OCI-LY3 (cell line): ENCODE results near the gene CCDC83.

Experiments used
- H2AFZ ChIP-seq: fragments of 200-600, 300-600 bp; shearing (Covaris generic); 2 replicates; pipeline ENCODE4 v1.6.0; 2014; ENCODE audit warnings: antibody characterized with exemption, low read depth, low read length
- H3K27ac ChIP-seq: fragments of 200-600, 300-600 bp; sonication (generic); 2 replicates; pipeline ENCODE4 v1.5.1; 2014; ENCODE audit warnings: mild to moderate bottlenecking, low read length, moderate library complexity, mixed read lengths
- H3K27me3 ChIP-seq: fragments of 200-600, 300-600 bp; sonication (generic); 2 replicates; pipeline ENCODE4 v1.6.1; 2014; ENCODE audit warnings: low read depth, low read length, mixed read lengths
- H3K36me3 ChIP-seq: fragments of 200-600, 300-600 bp; sonication (generic); replicated peaks from 2 replicates; pipeline ENCODE3; 2014; ENCODE audit warnings: low read depth, low read length, mixed read lengths
- H3K4me1 ChIP-seq: fragments of 300-600, 200-600 bp; sonication (generic); 2 replicates; pipeline ENCODE4 v1.6.1; 2014; ENCODE audit warnings: low read length, mixed read lengths
- H3K4me2 ChIP-seq: fragments of 200-600, 300-600 bp; sonication (generic); 2 replicates; pipeline ENCODE4 v1.6.1; 2014; ENCODE audit warnings: low read length, mixed read lengths
- H3K4me3 ChIP-seq: fragments of 300-600, 200-600 bp; sonication (generic); 2 replicates; pipeline ENCODE4 v1.5.1; 2014; ENCODE audit warnings: antibody characterized with exemption, mild to moderate bottlenecking, low read length, moderate library complexity
- H3K79me2 ChIP-seq: fragments of 300-600, 200-600 bp; shearing (Covaris generic); 2 replicates; pipeline ENCODE4 v1.6.1; 2014; ENCODE audit warnings: mild to moderate bottlenecking, low read length, mixed read lengths
- H3K9ac ChIP-seq: fragments of 300-600, 200-600 bp; shearing (Covaris generic); 2 replicates; pipeline ENCODE4 v1.6.0; 2014; ENCODE audit warnings: mild to moderate bottlenecking, low read length, moderate library complexity
- H3K9me3 ChIP-seq: fragments of 200-600, 300-600 bp; shearing (Covaris generic); 2 replicates; pipeline ENCODE4 v1.6.1; 2014; ENCODE audit warnings: low read length, mixed read lengths; ENCODE audit not compliant: insufficient read depth
- H4K20me1 ChIP-seq: fragments of 200-600, 300-600 bp; sonication (generic); 2 replicates; pipeline ENCODE4 v1.6.1; 2016; ENCODE audit warnings: low read length, mixed read lengths; ENCODE audit not compliant: insufficient read depth
- EZH2phosphoT487 ChIP-seq: fragments of 200-600 bp; shearing (Covaris generic); IDR thresholded peaks from 2 replicates; pipeline ENCODE4 v1.6.1; 2018; ENCODE audit warnings: antibody characterized with exemption, mixed run types, low read depth
- TF ChIP-seq, protein P1 (sequence below): fragments of 200-600, 300-600 bp; sonication (generic); IDR thresholded peaks from 2 replicates; pipeline ENCODE4 v1.5.1; 2014; ENCODE audit warnings: antibody characterized with exemption, low read length, low read depth

The CCDC83 gene

DNA sequence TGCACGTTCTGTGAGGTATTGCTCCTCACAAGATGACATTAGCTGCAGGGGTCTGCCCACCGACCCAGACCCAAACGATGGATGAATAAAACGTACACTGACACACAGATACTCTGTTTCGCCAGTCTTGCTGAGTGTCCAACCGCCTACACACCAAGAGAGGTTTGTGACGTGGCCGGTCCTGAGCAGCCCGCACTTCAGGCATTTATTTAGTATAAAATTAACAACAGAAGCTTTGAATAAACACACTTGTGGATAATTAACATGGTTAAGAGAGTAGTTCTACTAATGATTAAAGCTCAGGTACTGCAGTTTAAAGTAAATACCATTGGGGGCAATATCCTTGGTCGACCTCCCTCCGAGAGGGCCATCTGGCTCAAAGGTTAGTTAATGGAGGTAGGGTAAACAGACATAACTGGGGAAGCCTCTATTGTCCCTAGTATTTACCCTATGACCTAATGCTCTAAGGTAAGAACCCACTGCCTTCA lies 75.7 kb downstream of the CCDC83 start:
- Histone ChIP-seq H3K9ac (no peak overlapping the region), H3K9me3 (no peaks in the 10 kb centered on the region), H3K4me1 (no peaks in the 10 kb centered on the region), H2AFZ (no peak overlapping the region), H3K27ac (no peak overlapping the region), H4K20me1 (no peaks in the 10 kb centered on the region), H3K4me2 (no peak overlapping the region), H3K36me3 (no peaks in the 10 kb centered on the region), H3K79me2 (no peaks in the 10 kb centered on the region), H3K4me3 (no peak overlapping the region), H3K27me3 (no peaks in the 10 kb centered on the region)
- TF ChIP-seq, protein P1, sequence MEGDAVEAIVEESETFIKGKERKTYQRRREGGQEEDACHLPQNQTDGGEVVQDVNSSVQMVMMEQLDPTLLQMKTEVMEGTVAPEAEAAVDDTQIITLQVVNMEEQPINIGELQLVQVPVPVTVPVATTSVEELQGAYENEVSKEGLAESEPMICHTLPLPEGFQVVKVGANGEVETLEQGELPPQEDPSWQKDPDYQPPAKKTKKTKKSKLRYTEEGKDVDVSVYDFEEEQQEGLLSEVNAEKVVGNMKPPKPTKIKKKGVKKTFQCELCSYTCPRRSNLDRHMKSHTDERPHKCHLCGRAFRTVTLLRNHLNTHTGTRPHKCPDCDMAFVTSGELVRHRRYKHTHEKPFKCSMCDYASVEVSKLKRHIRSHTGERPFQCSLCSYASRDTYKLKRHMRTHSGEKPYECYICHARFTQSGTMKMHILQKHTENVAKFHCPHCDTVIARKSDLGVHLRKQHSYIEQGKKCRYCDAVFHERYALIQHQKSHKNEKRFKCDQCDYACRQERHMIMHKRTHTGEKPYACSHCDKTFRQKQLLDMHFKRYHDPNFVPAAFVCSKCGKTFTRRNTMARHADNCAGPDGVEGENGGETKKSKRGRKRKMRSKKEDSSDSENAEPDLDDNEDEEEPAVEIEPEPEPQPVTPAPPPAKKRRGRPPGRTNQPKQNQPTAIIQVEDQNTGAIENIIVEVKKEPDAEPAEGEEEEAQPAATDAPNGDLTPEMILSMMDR = no peak
- TF ChIP-seq EZH2phosphoT487 = no peak

DNA sequence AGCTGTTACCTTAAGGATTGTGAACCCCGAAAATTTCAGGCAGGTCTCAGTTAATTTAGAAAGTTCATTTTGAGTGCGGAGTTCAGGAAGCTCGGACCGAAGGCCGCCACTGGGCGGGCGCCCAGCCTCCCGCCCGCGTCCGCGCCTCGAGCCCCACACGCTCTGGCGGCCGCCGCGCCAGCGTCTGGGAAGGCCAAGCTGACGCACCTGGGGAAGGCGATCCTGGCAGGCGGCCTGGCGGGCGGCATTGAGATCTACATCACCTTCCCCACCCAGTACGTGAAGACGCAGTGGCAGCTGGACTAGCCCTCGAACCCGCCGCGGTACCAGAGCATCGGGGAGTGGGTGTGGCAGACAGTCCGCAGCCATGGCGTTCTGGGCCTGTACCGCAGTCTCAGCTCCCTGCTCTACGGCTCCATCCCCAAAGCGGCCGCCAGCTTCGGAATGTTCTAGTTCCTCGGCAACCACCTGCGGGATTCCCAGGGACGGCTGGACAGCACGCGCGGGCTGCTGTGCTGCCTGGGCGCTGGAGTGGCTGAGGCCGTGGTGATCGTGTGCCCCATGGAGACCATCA lies 79.5 kb downstream of the CCDC83 start:
- H3K4me1 ChIP-seq = no peaks in the 10 kb centered on the region
- no peaks in the 10 kb centered on the region for H3K79me2 ChIP-seq
- TF ChIP-seq, protein P1 = no peak
- TF ChIP-seq EZH2phosphoT487 = no peak
- no peak overlapping the region for H3K27ac ChIP-seq
- no peak overlapping the region for H3K4me3 ChIP-seq
- H3K36me3 ChIP-seq = no peaks in the 10 kb centered on the region
- H4K20me1 ChIP-seq = no peaks in the 10 kb centered on the region
- no peak overlapping the region for H3K4me2 ChIP-seq
- H3K27me3 ChIP-seq = no peaks in the 10 kb centered on the region
- no peak overlapping the region for H2AFZ ChIP-seq
- no peak overlapping the region for H3K9ac ChIP-seq
- no peaks in the 10 kb centered on the region for H3K9me3 ChIP-seq

DNA sequence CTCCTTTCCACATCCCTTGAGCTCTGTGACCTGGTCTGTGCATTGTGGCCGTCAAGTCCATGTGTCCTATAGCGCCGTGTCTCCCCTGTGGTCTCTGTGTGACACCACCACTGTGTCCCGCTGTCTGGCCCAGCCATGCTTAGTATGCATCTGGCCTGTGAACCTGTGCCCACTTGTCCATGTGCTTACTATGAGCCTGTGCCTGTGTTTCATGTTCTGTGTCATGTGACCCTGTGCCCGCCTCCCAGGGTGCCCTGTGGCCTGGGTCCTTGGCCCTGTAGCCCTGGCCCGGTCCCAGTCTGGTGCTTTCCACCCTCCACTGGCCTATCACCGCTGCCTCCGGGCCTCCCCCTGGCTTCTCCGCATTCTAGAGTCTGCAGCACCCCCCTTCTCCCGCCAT lies 80.6 kb downstream of the CCDC83 start:
- Histone ChIP-seq H3K4me2 (no peak overlapping the region), H3K9me3 (no peaks in the 10 kb centered on the region), H3K4me3 (no peak overlapping the region), H2AFZ (no peak overlapping the region), H3K36me3 (no peaks in the 10 kb centered on the region), H3K4me1 (no peaks in the 10 kb centered on the region), H3K9ac (no peak overlapping the region), H3K27ac (no peak overlapping the region), H3K27me3 (no peaks in the 10 kb centered on the region), H3K79me2 (no peaks in the 10 kb centered on the region), H4K20me1 (no peaks in the 10 kb centered on the region)
- TF ChIP-seq, protein P1 = no peak
- TF ChIP-seq EZH2phosphoT487 = no peak

DNA sequence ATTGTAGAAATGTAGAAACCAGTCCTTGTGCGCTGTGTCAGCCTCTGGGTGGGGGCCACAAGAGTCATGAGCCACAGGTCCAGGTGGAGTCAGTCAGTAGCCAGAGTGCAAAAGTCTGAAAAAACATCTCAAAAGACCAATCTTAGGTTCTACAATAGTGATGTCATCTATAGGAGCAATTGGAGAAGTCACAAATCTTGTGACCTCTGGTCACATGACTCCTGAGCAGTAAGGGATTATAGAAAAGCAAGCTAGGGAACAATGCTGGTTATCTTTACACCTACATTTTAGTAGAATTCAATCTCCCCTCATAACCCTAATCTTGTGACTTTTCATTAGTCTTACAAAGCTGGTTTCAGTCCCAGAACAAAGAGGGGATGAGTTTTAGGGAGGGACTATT lies 82.7 kb downstream of the CCDC83 start:
- no peaks in the 10 kb centered on the region for H4K20me1 ChIP-seq
- no peak overlapping the region for H2AFZ ChIP-seq
- no peaks in the 10 kb centered on the region for H3K9me3 ChIP-seq
- no peaks in the 10 kb centered on the region for H3K36me3 ChIP-seq
- peaks cover 4% of the 10 kb centered on the region; the same call in 1 of the 2 replicates for H3K4me1 ChIP-seq
- no peak overlapping the region for H3K27ac ChIP-seq
- no peak overlapping the region for H3K4me2 ChIP-seq
- TF ChIP-seq, protein P1 = no peak
- TF ChIP-seq EZH2phosphoT487 = no peak
- no peak overlapping the region for H3K9ac ChIP-seq
- H3K79me2 ChIP-seq = no peaks in the 10 kb centered on the region
- H3K4me3 ChIP-seq = no peak overlapping the region
- no peaks in the 10 kb centered on the region for H3K27me3 ChIP-seq
